Gastrocnemius medialis (tissue), 4 donors: Measurements from ENCODE around the gene SPANXN5.
"Not testable (repeated sequence)": the region's sequence is repeated elsewhere in the genome, so short reads cannot be mapped to it uniquely, and the experiment has no call there.

ENCODE experiments used
- POLR2A ChIP-seq, 2 donors: fragments of 450-650 bp; IDR thresholded peaks; one replicate each; pipeline ENCODE4 v1.6.1; 2017; ENCODE audit warnings: antibody characterized with exemption in 2 of 2, mild to moderate bottlenecking in 2 of 2, moderate library complexity in 2 of 2
- TF ChIP-seq, protein P1 (sequence below), 5 experiments: fragments of 450-650 bp in 3 of 5; fragments of 200-600 bp in 2 of 5; sonication (generic) in 2 of 5; IDR thresholded peaks in 4 of 5; conservative IDR thresholded peaks in 1 of 5; 1 replicate in 4 of 5; 2 replicates in 1 of 5; pipeline ENCODE4 v1.5.1; 2016 to 2019; ENCODE audit warnings: antibody characterized with exemption in 5 of 5, mild to moderate bottlenecking in 3 of 5, moderate library complexity in 3 of 5

DNA sequence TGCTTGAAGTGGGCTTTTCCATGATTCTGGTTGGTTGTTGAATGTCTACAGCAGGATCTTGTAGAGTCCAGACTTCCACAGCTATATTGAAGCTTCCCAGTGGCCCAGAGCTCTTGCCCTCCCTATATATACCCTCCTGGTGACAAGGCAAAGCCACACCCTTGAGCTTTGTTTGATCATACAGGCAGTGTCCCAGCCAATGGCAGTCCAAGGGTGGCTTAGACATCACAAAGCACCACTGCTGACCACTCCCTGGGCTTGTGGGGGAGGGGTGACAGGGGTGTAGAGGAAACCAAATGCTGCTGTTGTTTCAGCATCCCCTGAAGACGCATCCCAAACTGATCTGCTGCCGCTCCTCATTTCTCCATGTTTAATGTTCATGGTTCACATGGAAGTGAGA is at the start of gene SPANXN5:
- TF ChIP-seq, protein P1, sequence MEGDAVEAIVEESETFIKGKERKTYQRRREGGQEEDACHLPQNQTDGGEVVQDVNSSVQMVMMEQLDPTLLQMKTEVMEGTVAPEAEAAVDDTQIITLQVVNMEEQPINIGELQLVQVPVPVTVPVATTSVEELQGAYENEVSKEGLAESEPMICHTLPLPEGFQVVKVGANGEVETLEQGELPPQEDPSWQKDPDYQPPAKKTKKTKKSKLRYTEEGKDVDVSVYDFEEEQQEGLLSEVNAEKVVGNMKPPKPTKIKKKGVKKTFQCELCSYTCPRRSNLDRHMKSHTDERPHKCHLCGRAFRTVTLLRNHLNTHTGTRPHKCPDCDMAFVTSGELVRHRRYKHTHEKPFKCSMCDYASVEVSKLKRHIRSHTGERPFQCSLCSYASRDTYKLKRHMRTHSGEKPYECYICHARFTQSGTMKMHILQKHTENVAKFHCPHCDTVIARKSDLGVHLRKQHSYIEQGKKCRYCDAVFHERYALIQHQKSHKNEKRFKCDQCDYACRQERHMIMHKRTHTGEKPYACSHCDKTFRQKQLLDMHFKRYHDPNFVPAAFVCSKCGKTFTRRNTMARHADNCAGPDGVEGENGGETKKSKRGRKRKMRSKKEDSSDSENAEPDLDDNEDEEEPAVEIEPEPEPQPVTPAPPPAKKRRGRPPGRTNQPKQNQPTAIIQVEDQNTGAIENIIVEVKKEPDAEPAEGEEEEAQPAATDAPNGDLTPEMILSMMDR (IDR thresholded peaks at IDR 0.05 in 4 of 5, conservative IDR thresholded peaks at IDR 0.05 in 1 of 5), result not testable (repeated sequence)
- not testable (repeated sequence) for TF ChIP-seq POLR2A (IDR thresholded peaks at IDR 0.05)
